ENCODE measurements around the gene HTR2A.

Gene HTR2A

GRCh38 chr13:46903748-46904147 is 6.9 kb upstream of the HTR2A start:
- Histone ChIP-seq H3K9ac (ENCODE audit: low read depth, low read length) (no peak overlapping the region), H3K4me1 (ENCODE audit: insufficient read depth, low read length) (no peaks in the 10 kb centered on the region), H3K27ac (ENCODE audit: low read depth, low read length) (no peak overlapping the region), H3K4me3 (ENCODE audit: low read length) (no peak overlapping the region), H3K27me3 (ENCODE audit: insufficient read depth, low read length) (no peaks in the 10 kb centered on the region), H3K36me3 (ENCODE audit: insufficient read depth, low read length) (no peaks in the 10 kb centered on the region), H3K9me3 (ENCODE audit: insufficient read depth, low read depth, low read length) (no peaks in the 10 kb centered on the region)
- 80% methylated on average over 1 of the region's 1 CpG for WGBS

GRCh38 chr13:46901721-46902120 is 4.9 kb upstream of the HTR2A start:
- WGBS, result 86% methylated on average over 1 of the region's 1 CpG
- H3K27me3 ChIP-seq (ENCODE audit: insufficient read depth, low read length), result no peaks in the 10 kb centered on the region
- no peaks in the 10 kb centered on the region for H3K9me3 ChIP-seq (ENCODE audit: insufficient read depth, low read depth, low read length)
- peaks cover 4% of the 10 kb centered on the region; the same call in 1 of the 2 replicates for H3K4me1 ChIP-seq (ENCODE audit: insufficient read depth, low read length)
- H3K27ac ChIP-seq (ENCODE audit: low read depth, low read length), result no peak overlapping the region
- H3K4me3 ChIP-seq (ENCODE audit: low read length), result no peak overlapping the region
- H3K36me3 ChIP-seq (ENCODE audit: insufficient read depth, low read length), result no peaks in the 10 kb centered on the region
- H3K9ac ChIP-seq (ENCODE audit: low read depth, low read length), result no peak overlapping the region

- H3K27ac ChIP-seq (ENCODE audit: low read depth, low read length), result no peak overlapping the region
- no peaks in the 10 kb centered on the region for H3K9me3 ChIP-seq (ENCODE audit: insufficient read depth, low read depth, low read length)
- no peak overlapping the region for H3K9ac ChIP-seq (ENCODE audit: low read depth, low read length)
- WGBS, result 97% methylated on average over 5 of the region's 5 CpGs
- no peak overlapping the region for H3K4me3 ChIP-seq (ENCODE audit: low read length)
- no peaks in the 10 kb centered on the region for H3K36me3 ChIP-seq (ENCODE audit: insufficient read depth, low read length)
- peaks cover 8% of the 10 kb centered on the region; the same call in 1 of the 2 replicates for H3K4me1 ChIP-seq (ENCODE audit: insufficient read depth, low read length)
- no peaks in the 10 kb centered on the region for H3K27me3 ChIP-seq (ENCODE audit: insufficient read depth, low read length)
Measured at GRCh38 chr13:46899801-46900200, 2.9 kb upstream of the HTR2A start.

- Histone ChIP-seq H3K4me3 (ENCODE audit: low read length) (no peak overlapping the region), H3K36me3 (ENCODE audit: insufficient read depth, low read length) (no peaks in the 10 kb centered on the region), H3K9ac (ENCODE audit: low read depth, low read length) (no peak overlapping the region), H3K9me3 (ENCODE audit: insufficient read depth, low read depth, low read length) (no peaks in the 10 kb centered on the region), H3K4me1 (ENCODE audit: insufficient read depth, low read length) (peaks cover 20% of the 10 kb centered on the region), H3K27me3 (ENCODE audit: insufficient read depth, low read length) (peaks cover 9% of the 10 kb centered on the region), H3K27ac (ENCODE audit: low read depth, low read length) (no peak overlapping the region)
- 91% methylated on average over 8 of the region's 8 CpGs for WGBS
Measured at GRCh38 chr13:46895381-46895780, 1.5 kb downstream of the HTR2A start.

GRCh38 chr13:46894568-46894967 is 2.3 kb downstream of the HTR2A start:
- Histone ChIP-seq H3K4me3 (ENCODE audit: low read length) (peak overlapping the region; percentile 66), H3K27me3 (ENCODE audit: insufficient read depth, low read length) (peaks cover 9% of the 10 kb centered on the region), H3K36me3 (ENCODE audit: insufficient read depth, low read length) (no peaks in the 10 kb centered on the region), H3K27ac (ENCODE audit: low read depth, low read length) (no peak overlapping the region), H3K4me1 (ENCODE audit: insufficient read depth, low read length) (peaks cover 20% of the 10 kb centered on the region), H3K9ac (ENCODE audit: low read depth, low read length) (peak overlapping the region; percentile 26; the same call in 1 of the 2 replicates), H3K9me3 (ENCODE audit: insufficient read depth, low read depth, low read length) (no peaks in the 10 kb centered on the region)

- Histone ChIP-seq H3K27ac (ENCODE audit: low read depth, low read length) (no peak overlapping the region), H3K36me3 (ENCODE audit: insufficient read depth, low read length) (no peaks in the 10 kb centered on the region), H3K27me3 (ENCODE audit: insufficient read depth, low read length) (peaks cover 9% of the 10 kb centered on the region), H3K9ac (ENCODE audit: low read depth, low read length) (peak overlapping the region; percentile 53), H3K9me3 (ENCODE audit: insufficient read depth, low read depth, low read length) (no peaks in the 10 kb centered on the region), H3K4me3 (ENCODE audit: low read length) (peak overlapping the region; percentile 66), H3K4me1 (ENCODE audit: insufficient read depth, low read length) (peaks cover 20% of the 10 kb centered on the region)
- 18% methylated on average over 25 of the region's 34 CpGs for WGBS
Measured at GRCh38 chr13:46893798-46894560, 2.9 kb downstream of the HTR2A start.

GRCh38 chr13:46893221-46893740 is 3.6 kb downstream of the HTR2A start:
- H3K4me3 ChIP-seq (ENCODE audit: low read length), result 0 out of 2 replicates have a peak overlapping the region, but pooled peaks have one; percentile 66
- no peaks in the 10 kb centered on the region for H3K9me3 ChIP-seq (ENCODE audit: insufficient read depth, low read depth, low read length)
- H3K27ac ChIP-seq (ENCODE audit: low read depth, low read length), result no peak overlapping the region
- no peak overlapping the region for H3K9ac ChIP-seq (ENCODE audit: low read depth, low read length)
- peaks cover 9% of the 10 kb centered on the region for H3K27me3 ChIP-seq (ENCODE audit: insufficient read depth, low read length)
- no peaks in the 10 kb centered on the region for H3K36me3 ChIP-seq (ENCODE audit: insufficient read depth, low read length)
- 51% methylated on average over 4 of the region's 4 CpGs for WGBS
- H3K4me1 ChIP-seq (ENCODE audit: insufficient read depth, low read length), result peaks cover 20% of the 10 kb centered on the region

GRCh38 chr13:46885018-46885417 is 11.8 kb downstream of the HTR2A start:
- Histone ChIP-seq H3K36me3 (ENCODE audit: insufficient read depth, low read length) (no peaks in the 10 kb centered on the region), H3K27ac (ENCODE audit: low read depth, low read length) (no peak overlapping the region), H3K27me3 (ENCODE audit: insufficient read depth, low read length) (no peaks in the 10 kb centered on the region), H3K4me1 (ENCODE audit: insufficient read depth, low read length) (no peaks in the 10 kb centered on the region), H3K4me3 (ENCODE audit: low read length) (no peak overlapping the region), H3K9ac (ENCODE audit: low read depth, low read length) (no peak overlapping the region), H3K9me3 (ENCODE audit: insufficient read depth, low read depth, low read length) (no peaks in the 10 kb centered on the region)
- 93% methylated on average over 4 of the region's 4 CpGs for WGBS

- no peak overlapping the region for H3K27ac ChIP-seq (ENCODE audit: low read depth, low read length)
- H3K36me3 ChIP-seq (ENCODE audit: insufficient read depth, low read length), result no peaks in the 10 kb centered on the region
- WGBS, result 96% methylated on average over 3 of the region's 3 CpGs
- H3K9me3 ChIP-seq (ENCODE audit: insufficient read depth, low read depth, low read length), result no peaks in the 10 kb centered on the region
- H3K4me1 ChIP-seq (ENCODE audit: insufficient read depth, low read length), result no peaks in the 10 kb centered on the region
- no peak overlapping the region for H3K9ac ChIP-seq (ENCODE audit: low read depth, low read length)
- no peak overlapping the region for H3K4me3 ChIP-seq (ENCODE audit: low read length)
- no peaks in the 10 kb centered on the region for H3K27me3 ChIP-seq (ENCODE audit: insufficient read depth, low read length)
Measured at GRCh38 chr13:46884531-46884930, 12.3 kb downstream of the HTR2A start.

GRCh38 chr13:46881621-46882020 is 15.2 kb downstream of the HTR2A start:
- no peak overlapping the region for H3K9ac ChIP-seq (ENCODE audit: low read depth, low read length)
- no peaks in the 10 kb centered on the region for H3K27me3 ChIP-seq (ENCODE audit: insufficient read depth, low read length)
- H3K27ac ChIP-seq (ENCODE audit: low read depth, low read length), result no peak overlapping the region
- H3K9me3 ChIP-seq (ENCODE audit: insufficient read depth, low read depth, low read length), result no peaks in the 10 kb centered on the region
- no peaks in the 10 kb centered on the region for H3K36me3 ChIP-seq (ENCODE audit: insufficient read depth, low read length)
- H3K4me1 ChIP-seq (ENCODE audit: insufficient read depth, low read length), result peaks cover 6% of the 10 kb centered on the region
- 89% methylated on average over 1 of the region's 2 CpGs for WGBS
- H3K4me3 ChIP-seq (ENCODE audit: low read length), result no peak overlapping the region

- H3K4me3 ChIP-seq (ENCODE audit: low read length), result no peak overlapping the region
- no peaks in the 10 kb centered on the region for H3K36me3 ChIP-seq (ENCODE audit: insufficient read depth, low read length)
- no peak overlapping the region for H3K9ac ChIP-seq (ENCODE audit: low read depth, low read length)
- no peaks in the 10 kb centered on the region for H3K27me3 ChIP-seq (ENCODE audit: insufficient read depth, low read length)
- H3K4me1 ChIP-seq (ENCODE audit: insufficient read depth, low read length), result peaks cover 6% of the 10 kb centered on the region
- H3K9me3 ChIP-seq (ENCODE audit: insufficient read depth, low read depth, low read length), result no peaks in the 10 kb centered on the region
- H3K27ac ChIP-seq (ENCODE audit: low read depth, low read length), result no peak overlapping the region
- 97% methylated on average over 5 of the region's 5 CpGs for WGBS
Measured at GRCh38 chr13:46874006-46874405, 22.8 kb downstream of the HTR2A start.

Measured in HUES64 (cell line).